ENCODE measurements around the gene POLD2. TPM values are rescaled to one million over a fixed set of nuclear protein-coding genes. Genes with fewer than 3 reads are reported as not detected.

Gene POLD2
- total RNA-seq, 1 experiment from 2014 or later: 131 TPM

DNA sequence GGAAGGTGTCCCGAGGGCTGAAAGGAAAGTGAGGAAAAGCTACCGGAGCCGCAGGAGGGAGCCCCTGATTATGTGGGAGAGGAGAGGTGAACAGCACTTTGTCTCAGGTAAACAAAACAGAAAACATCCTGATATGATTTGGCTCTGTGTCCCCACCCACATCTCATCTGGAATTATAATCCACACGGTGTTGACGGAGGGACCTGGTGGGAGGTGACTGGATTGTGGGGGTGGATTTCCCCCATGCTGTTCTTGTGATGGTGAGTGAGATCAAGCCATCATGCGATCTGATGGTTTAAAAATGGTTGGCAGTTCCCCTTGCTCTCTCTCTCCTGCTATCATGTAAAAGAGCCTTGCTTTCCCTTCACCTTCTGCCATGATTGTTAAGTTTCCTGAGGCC lies 3.0 kb downstream of the POLD2 start:
- no peaks in the 10 kb centered on the region; a peak in 1 of 5 replicates for H3K9me3 Mint-ChIP-seq
- H3K36me3 Mint-ChIP-seq (ENCODE audit: insufficient read depth in 1 of 3, low read depth in 3 of 3): peaks cover 33 to 70% (median 58%) of the 10 kb centered on the region in 3 experiments
- Histone ChIP-seq H4K8ac (replicated peaks; ENCODE audit: insufficient read length, low read depth, low read length) (no peak overlapping the region), H2AFZ (ENCODE audit: low read length) (no peak overlapping the region), H3K4me2 (ENCODE audit: insufficient read depth, insufficient read length, low read length) (no peak overlapping the region), H2BK5ac (ENCODE audit: insufficient read length, low read length) (no peak overlapping the region), H3K4me1 (ENCODE audit: insufficient read depth, low read length) (no peaks in the 10 kb centered on the region), H3K14ac (ENCODE audit: insufficient read depth, low read length) (no peak overlapping the region), H2BK20ac (ENCODE audit: low read depth, low read length, poor library complexity, severe bottlenecking) (no peak overlapping the region), H2BK15ac (ENCODE audit: low read depth, low read length) (no peak overlapping the region), H3K79me1 (ENCODE audit: insufficient read depth, low read depth, low read length, poor library complexity, severe bottlenecking) (peaks cover 2% of the 10 kb centered on the region), H3K27me3 (ENCODE audit: insufficient read depth, low read length) (no peaks in the 10 kb centered on the region), H3K9ac (ENCODE audit: extremely low read depth, insufficient read length, low read length) (no peak overlapping the region), H2BK12ac (ENCODE audit: insufficient read length, low read depth, low read length) (no peak overlapping the region), H2BK120ac (ENCODE audit: low read depth, low read length, poor library complexity, severe bottlenecking) (no peak overlapping the region), H3K9me3 (ENCODE audit: control insufficient read depth, low read depth, low read length) (no peaks in the 10 kb centered on the region), H3T11ph (ENCODE audit: low read length) (no peak overlapping the region), H4K20me1 (ENCODE audit: control insufficient read depth, insufficient read depth, insufficient read length) (no peaks in the 10 kb centered on the region), H3K56ac (ENCODE audit: insufficient read length, low read depth, low read length) (no peak overlapping the region), H3K79me2 (ENCODE audit: insufficient read depth, low read length) (no peaks in the 10 kb centered on the region; the same call in 1 of the 2 replicates), H3K27ac (ENCODE audit: insufficient read length, low read depth, low read length) (no peak overlapping the region), H2AK5ac (ENCODE audit: insufficient read length, low read length) (no peak overlapping the region), H4K5ac (ENCODE audit: insufficient read length, low read depth, low read length) (no peak overlapping the region), H3K4ac (ENCODE audit: low read depth, low read length) (no peak overlapping the region), H4K91ac (ENCODE audit: insufficient read length, low read depth, low read length) (no peak overlapping the region), H3K18ac (ENCODE audit: insufficient read length, low read depth, low read length) (no peak overlapping the region), H3K23me2 (ENCODE audit: insufficient read length, low read depth, low read length, poor library complexity, severe bottlenecking) (peaks cover 11% of the 10 kb centered on the region), H3K23ac (ENCODE audit: insufficient read length, low read depth, low read length) (no peak overlapping the region)
- DNase-seq: no peak
- no CpG with 5 or more reads among the region's 6 CpGs for WGBS (ENCODE audit: extremely low coverage, insufficient read length, low lambda C conversion rate)
- H3K4me1 Mint-ChIP-seq: peaks cover 10 to 12% of the 10 kb centered on the region in 2 experiments
- TF ChIP-seq, protein P1, sequence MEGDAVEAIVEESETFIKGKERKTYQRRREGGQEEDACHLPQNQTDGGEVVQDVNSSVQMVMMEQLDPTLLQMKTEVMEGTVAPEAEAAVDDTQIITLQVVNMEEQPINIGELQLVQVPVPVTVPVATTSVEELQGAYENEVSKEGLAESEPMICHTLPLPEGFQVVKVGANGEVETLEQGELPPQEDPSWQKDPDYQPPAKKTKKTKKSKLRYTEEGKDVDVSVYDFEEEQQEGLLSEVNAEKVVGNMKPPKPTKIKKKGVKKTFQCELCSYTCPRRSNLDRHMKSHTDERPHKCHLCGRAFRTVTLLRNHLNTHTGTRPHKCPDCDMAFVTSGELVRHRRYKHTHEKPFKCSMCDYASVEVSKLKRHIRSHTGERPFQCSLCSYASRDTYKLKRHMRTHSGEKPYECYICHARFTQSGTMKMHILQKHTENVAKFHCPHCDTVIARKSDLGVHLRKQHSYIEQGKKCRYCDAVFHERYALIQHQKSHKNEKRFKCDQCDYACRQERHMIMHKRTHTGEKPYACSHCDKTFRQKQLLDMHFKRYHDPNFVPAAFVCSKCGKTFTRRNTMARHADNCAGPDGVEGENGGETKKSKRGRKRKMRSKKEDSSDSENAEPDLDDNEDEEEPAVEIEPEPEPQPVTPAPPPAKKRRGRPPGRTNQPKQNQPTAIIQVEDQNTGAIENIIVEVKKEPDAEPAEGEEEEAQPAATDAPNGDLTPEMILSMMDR (conservative IDR thresholded peaks at IDR 0.05): no peak
- H3K27me3 Mint-ChIP-seq (ENCODE audit: low read depth): peaks cover 10% of the 10 kb centered on the region
- no peak overlapping the region for H3K27ac Mint-ChIP-seq
- H3K4me3 Mint-ChIP-seq: peak overlapping the region in 1 of 2 experiments; percentile 36; a peak in 2 of 5 replicates
